Activated CD4-positive, alpha-beta T cell treated with anti-CD3 and anti-CD28 coated beads for 36 hours (primary cell): Measurements from ENCODE around the gene DIRAS3. TPM values are rescaled to one million over a fixed set of nuclear protein-coding genes. Genes with fewer than 3 reads are reported as not detected.

Source experiments
- total RNA-seq, 2 experiments: library from RNA; stranded (reverse); gene quantifications; one replicate each; pipeline ENCODE4 v1.2.3, GENCODE V29; 2021

The DIRAS3 gene
- total RNA-seq, 2 experiments from 2014 or later, result 0.16 TPM; not detected in 1

Other genes with a start within 250 kb of the DIRAS3 start
- under 1 TPM; 0.07 to 0.11 TPM for gene GNG12, start 217.2 kb downstream of the DIRAS3 start, total RNA-seq
- not detected for gene WLS, start 181.9 kb upstream of the DIRAS3 start, total RNA-seq